HepG2 (cell line): ENCODE data around the gene SALL2. TPM values are rescaled to one million over a fixed set of nuclear protein-coding genes. Genes with fewer than 3 reads are reported as not detected.
A peak's percentile ranks its signal among the peaks of the same experiment; 100 is the strongest.

Source experiments
- ATF4 ChIP-seq, 2 experiments: fragments of 450-650 bp in 1 of 2; sonication (generic) in 1 of 2; formaldehyde crosslinking; IDR thresholded peaks; 2 replicates each; pipeline versions ENCODE4 v1.5.0 to v1.8.0; 2020 to 2022; ENCODE audit warnings: mild to moderate bottlenecking in 1 of 2, missing genetic modification reagents in 1 of 2
- EEA1 ChIP-seq: sonication (generic); formaldehyde crosslinking; IDR thresholded peaks from 2 replicates; pipeline ENCODE4 v1.5.1; 2020; ENCODE audit warnings: mild to moderate bottlenecking, missing genetic modification reagents, borderline replicate concordance
- GTF3A ChIP-seq: sonication (generic); formaldehyde crosslinking; conservative IDR thresholded peaks from 2 replicates; pipeline ENCODE4 v1.4.0; 2020; ENCODE audit warnings: mild to moderate bottlenecking, missing genetic modification reagents
- JUN ChIP-seq: sonication (generic); formaldehyde crosslinking; IDR thresholded peaks from 2 replicates; pipeline ENCODE4 v1.4.0; 2020; ENCODE audit warnings: mild to moderate bottlenecking, missing genetic modification reagents
- MEF2D ChIP-seq: sonication (generic); formaldehyde crosslinking; IDR thresholded peaks from 2 replicates; pipeline ENCODE4 v1.5.1; 2020; ENCODE audit warnings: mild to moderate bottlenecking, missing genetic modification reagents
- PHB2 ChIP-seq: fragments of 450-650 bp; IDR thresholded peaks from 2 replicates; pipeline ENCODE4 v1.6.1; 2018; ENCODE audit not compliant: partially characterized antibody
- SMAD3 ChIP-seq: sonication (generic); formaldehyde crosslinking; IDR thresholded peaks from 2 replicates; pipeline ENCODE4 v1.4.0; 2020; ENCODE audit warnings: missing genetic modification reagents
- TARDBP ChIP-seq: sonication (generic); formaldehyde crosslinking; IDR thresholded peaks from 2 replicates; pipeline ENCODE4 v1.8.0; 2022; ENCODE audit warnings: mild to moderate bottlenecking, missing genetic modification reagents
- TBP ChIP-seq: sonication (generic); formaldehyde crosslinking; IDR thresholded peaks from 2 replicates; pipeline ENCODE4 v1.5.0; 2020; ENCODE audit warnings: missing genetic modification reagents
- ZFP1 ChIP-seq: IDR thresholded peaks from 2 replicates; pipeline ENCODE4 v1.6.1; 2016
- ZFP37 ChIP-seq: sonication (generic); formaldehyde crosslinking; IDR thresholded peaks from 2 replicates; pipeline ENCODE4 v1.4.0; 2020; ENCODE audit warnings: missing genetic modification reagents, borderline replicate concordance
- ZFP82 ChIP-seq: sonication (generic); formaldehyde crosslinking; IDR thresholded peaks from 2 replicates; pipeline ENCODE4 v1.5.1; 2020; ENCODE audit warnings: mild to moderate bottlenecking, missing genetic modification reagents, borderline replicate concordance
- ZFY ChIP-seq: sonication (generic); formaldehyde crosslinking; IDR thresholded peaks from 2 replicates; pipeline ENCODE4 v1.4.0; 2020; ENCODE audit warnings: missing genetic modification reagents
- ZNF20 ChIP-seq: sonication (generic); formaldehyde crosslinking; IDR thresholded peaks from 2 replicates; pipeline ENCODE4 v1.4.0; 2020; ENCODE audit warnings: mild to moderate bottlenecking, moderate library complexity, missing genetic modification reagents
- ZNF276 ChIP-seq: sonication (generic); formaldehyde crosslinking; IDR thresholded peaks from 2 replicates; pipeline ENCODE4 v1.4.0; 2020; ENCODE audit warnings: mild to moderate bottlenecking, low read depth, missing genetic modification reagents
- ZNF530 ChIP-seq: sonication (generic); formaldehyde crosslinking; IDR thresholded peaks from 2 replicates; pipeline ENCODE4 v1.5.0; 2020; ENCODE audit warnings: low read depth, mild to moderate bottlenecking, missing genetic modification reagents
- ZNF790 ChIP-seq: sonication (generic); formaldehyde crosslinking; IDR thresholded peaks from 2 replicates; pipeline ENCODE4 v1.8.0; 2022; ENCODE audit warnings: missing genetic modification reagents, mild to moderate bottlenecking, borderline replicate concordance
- ZSCAN21 ChIP-seq: sonication (generic); formaldehyde crosslinking; IDR thresholded peaks from 2 replicates; pipeline ENCODE4 v1.8.0; 2022; ENCODE audit warnings: mild to moderate bottlenecking, missing genetic modification reagents, moderate library complexity, borderline replicate concordance
- ZSCAN5A ChIP-seq: sonication (generic); formaldehyde crosslinking; IDR thresholded peaks from 2 replicates; pipeline ENCODE4 v1.8.0; 2022; ENCODE audit warnings: mild to moderate bottlenecking, missing genetic modification reagents, borderline replicate concordance
- polyA plus RNA-seq, 8 experiments: library from polyadenylated mRNA; depleted of rRNA in 3 of 8; stranded (reverse) in 7 of 8; unstranded in 1 of 8; fragments of >200 nt; fragmentation: Illumina TruSeq in 4 of 8; extraction: Trizol in 4 of 8; gene quantifications; 2 replicates each; pipeline versions ENCODE4 v1.2.1 to v1.2.3, GENCODE V29; 2011 to 2016; ENCODE audit warnings: low read depth in 4 of 8, missing spikeins in 1 of 8, mixed read lengths in 1 of 8; ENCODE audit not compliant: insufficient read depth in 1 of 8
- total RNA-seq, 5 experiments: library from RNA; depleted of rRNA; stranded (reverse); fragments of >200 nt; fragmentation: Illumina TruSeq; extraction: Trizol; gene quantifications; 2 replicates each; pipeline ENCODE4 v1.2.3, GENCODE V29; 2016; ENCODE audit warnings: low read depth in 1 of 5
- TF ChIP-seq, protein P1 (sequence below), 2 experiments: sonication (generic) in 1 of 2; formaldehyde crosslinking in 1 of 2; IDR thresholded peaks; 2 replicates each; pipeline versions ENCODE4 v1.4.0 to v1.6.1; 2016 to 2020; ENCODE audit warnings: borderline replicate concordance in 1 of 2, low read depth in 1 of 2, mild to moderate bottlenecking in 1 of 2, missing genetic modification reagents in 1 of 2

Gene SALL2
- total and polyA plus RNA-seq, 2 of the 13 experiments (the other 11 are each of a cell fraction or from before 2014, with no cell fraction given): 4.9 to 5.8 TPM

GRCh38 chr14:21528381-21529348 lies 2.5 kb upstream of the SALL2 start (continued):
- TF ChIP-seq ZNF276 (CRISPR knock-in tag): no peak
- no peak for TF ChIP-seq EEA1
- no peak; the same call in 1 of the 2 replicates for TF ChIP-seq ZSCAN5A (CRISPR knock-in tag)
- no peak for TF ChIP-seq ATF4 (CRISPR knock-in tag; IDR thresholded peaks at IDR 0.05)
- TF ChIP-seq ZFY (CRISPR knock-in tag): peak; percentile 25
- no peak for TF ChIP-seq ZFP82
- no peak for TF ChIP-seq ZFP37 (CRISPR knock-in tag)
- TF ChIP-seq GTF3A (CRISPR knock-in tag): no peak
- TF ChIP-seq PHB2: no peak
- 0 out of 2 replicates have a peak, but pooled peaks have one; percentile 86 for TF ChIP-seq ZFP1
- TF ChIP-seq MEF2D: peak; percentile 90
- TF ChIP-seq ZNF790 (CRISPR knock-in tag): no peak
- TF ChIP-seq ZNF20 (CRISPR knock-in tag): no peak
- peak; percentile 90 for TF ChIP-seq TARDBP
- no peak for TF ChIP-seq TBP (CRISPR knock-in tag)
- no peak for TF ChIP-seq ZNF530 (CRISPR knock-in tag)
- TF ChIP-seq ZSCAN21: no peak
- TF ChIP-seq SMAD3 (CRISPR knock-in tag): peak; percentile 41; the same call in 1 of the 2 replicates
- peak; percentile 93 for TF ChIP-seq JUN (CRISPR knock-in tag)
- TF ChIP-seq, protein P1, sequence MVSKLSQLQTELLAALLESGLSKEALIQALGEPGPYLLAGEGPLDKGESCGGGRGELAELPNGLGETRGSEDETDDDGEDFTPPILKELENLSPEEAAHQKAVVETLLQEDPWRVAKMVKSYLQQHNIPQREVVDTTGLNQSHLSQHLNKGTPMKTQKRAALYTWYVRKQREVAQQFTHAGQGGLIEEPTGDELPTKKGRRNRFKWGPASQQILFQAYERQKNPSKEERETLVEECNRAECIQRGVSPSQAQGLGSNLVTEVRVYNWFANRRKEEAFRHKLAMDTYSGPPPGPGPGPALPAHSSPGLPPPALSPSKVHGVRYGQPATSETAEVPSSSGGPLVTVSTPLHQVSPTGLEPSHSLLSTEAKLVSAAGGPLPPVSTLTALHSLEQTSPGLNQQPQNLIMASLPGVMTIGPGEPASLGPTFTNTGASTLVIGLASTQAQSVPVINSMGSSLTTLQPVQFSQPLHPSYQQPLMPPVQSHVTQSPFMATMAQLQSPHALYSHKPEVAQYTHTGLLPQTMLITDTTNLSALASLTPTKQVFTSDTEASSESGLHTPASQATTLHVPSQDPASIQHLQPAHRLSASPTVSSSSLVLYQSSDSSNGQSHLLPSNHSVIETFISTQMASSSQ (IDR thresholded peaks at IDR 0.05; ENCODE audit: low read depth): no peak
- TF ChIP-seq, protein P1 (CRISPR knock-in tag; IDR thresholded peaks at IDR 0.05; ENCODE audit: borderline replicate concordance): peak; percentile 42; the same call in 1 of the 2 replicates
